HEK293T (cell line): ENCODE measurements around the gene PPP1CA.

ENCODE experiments used
- CTCF ChIA-PET: fragments of 350-600 bp; formaldehyde crosslinking; extraction: SDS; loops from one replicate; lab custom pipeline; 2021; ENCODE audit warnings: antibody characterized with exemption, inconsistent platforms; lab: Yijun Ruan, JAX
- POLR2A ChIA-PET: fragments of 350-600 bp; formaldehyde crosslinking; extraction: SDS; loops from one replicate; lab custom pipeline; 2020; ENCODE audit warnings: antibody characterized with exemption, inconsistent platforms; lab: Yijun Ruan, JAX
- DNase-seq: peaks from one replicate; pipeline ENCODE4 v3.0.0; 2012; ENCODE audit warnings: mixed read lengths; ENCODE audit errors: extremely low spot score
- ARNT ChIP-seq: fragments of 450-650 bp; IDR thresholded peaks from 2 replicates; pipeline ENCODE4 v1.6.1; 2017; ENCODE audit warnings: mild to moderate bottlenecking
- BHLHE40 ChIP-seq: fragments of 450-650 bp; IDR thresholded peaks from 2 replicates; pipeline ENCODE4 v1.6.1; 2016; ENCODE audit warnings: mild to moderate bottlenecking, moderate library complexity, borderline replicate concordance
- CTBP1 ChIP-seq: fragments of 450-650 bp; IDR thresholded peaks from 2 replicates; pipeline ENCODE4 v1.6.1; 2016; ENCODE audit warnings: borderline replicate concordance
- ELF4 ChIP-seq: fragments of 450-650 bp; IDR thresholded peaks from 2 replicates; pipeline ENCODE4 v1.6.1; 2017; ENCODE audit warnings: antibody characterized with exemption
- FOXA1 ChIP-seq: fragments of 450-650 bp; IDR thresholded peaks from 2 replicates; pipeline ENCODE4 v1.6.1; 2016; ENCODE audit warnings: mild to moderate bottlenecking
- FOXK2 ChIP-seq: fragments of 450-650 bp; IDR thresholded peaks from 2 replicates; pipeline ENCODE4 v1.6.1; 2016; ENCODE audit warnings: mild to moderate bottlenecking
- FOXM1 ChIP-seq: fragments of 450-650 bp; IDR thresholded peaks from 2 replicates; pipeline ENCODE4 v1.6.1; 2017; ENCODE audit warnings: mild to moderate bottlenecking, borderline replicate concordance
- HDGF ChIP-seq: fragments of 450-650 bp; IDR thresholded peaks from 2 replicates; pipeline ENCODE4 v1.6.1; 2017; ENCODE audit warnings: antibody characterized with exemption, borderline replicate concordance
- L3MBTL2 ChIP-seq: fragments of 450-650 bp; conservative IDR thresholded peaks from 2 replicates; pipeline ENCODE4 v1.6.1; 2016; ENCODE audit warnings: mild to moderate bottlenecking
- LEF1 ChIP-seq: fragments of 450-650 bp; IDR thresholded peaks from 2 replicates; pipeline ENCODE4 v1.6.1; 2017; ENCODE audit warnings: mild to moderate bottlenecking, borderline replicate concordance
- NFRKB ChIP-seq: fragments of 450-650 bp; IDR thresholded peaks from 2 replicates; pipeline ENCODE4 v1.6.1; 2016; ENCODE audit warnings: mild to moderate bottlenecking, moderate library complexity
- SP1 ChIP-seq: fragments of 450-650 bp; IDR thresholded peaks from 2 replicates; pipeline ENCODE4 v1.6.1; 2017
- SUZ12 ChIP-seq: fragments of 450-650 bp; IDR thresholded peaks from 2 replicates; pipeline ENCODE4 v1.6.1; 2016; ENCODE audit warnings: mild to moderate bottlenecking
- TARDBP ChIP-seq: fragments of 450-650 bp; IDR thresholded peaks from 2 replicates; pipeline ENCODE4 v1.6.1; 2016
- ZNF384 ChIP-seq: fragments of 450-650 bp; IDR thresholded peaks from 2 replicates; pipeline ENCODE4 v1.6.1; 2016
- TF ChIP-seq, protein P1 (sequence below): fragments of 450-650 bp; IDR thresholded peaks from 2 replicates; pipeline ENCODE4 v1.6.1; 2016

PPP1CA gene

DNA sequence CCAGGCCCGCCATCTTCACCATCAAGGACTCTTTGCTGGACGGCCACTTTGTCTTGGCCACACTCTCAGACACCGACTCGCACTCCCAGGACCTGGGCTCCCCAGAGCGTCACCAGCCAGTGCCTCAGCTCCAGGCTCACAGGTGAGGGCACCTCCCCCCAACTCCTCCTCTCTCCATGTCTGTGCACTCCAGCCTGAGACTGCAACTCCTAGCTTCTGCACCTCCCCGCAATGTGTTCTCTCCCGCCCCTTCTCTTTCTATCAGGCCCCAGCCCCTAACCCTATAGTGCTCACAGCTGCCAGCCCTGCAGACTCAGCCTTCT, 5.4 kb downstream of the PPP1CA start:
- POLR2A ChIA-PET: interaction anchor here (1.1 to 1.4 kb wide), 2 partner anchors 24 to 72 kb away, joined by 3 to 4 read pairs; no protein-coding TSS in a partner anchor
- CTCF ChIA-PET: interaction anchor here (0.6 kb wide), 1 partner anchor 100 kb away, joined by 4 read pairs; no protein-coding TSS in a partner anchor
- DNase-seq: no peak
- TF ChIP-seq FOXM1 (no peak), FOXK2 (no peak), FOXA1 (no peak), L3MBTL2 (no peak), TARDBP (no peak), NFRKB (no peak), LEF1 (no peak), SP1 (no peak), BHLHE40 (no peak), CTBP1 (no peak), ZNF384 (no peak), HDGF (no peak), ARNT (no peak)
- TF ChIP-seq, protein P1, sequence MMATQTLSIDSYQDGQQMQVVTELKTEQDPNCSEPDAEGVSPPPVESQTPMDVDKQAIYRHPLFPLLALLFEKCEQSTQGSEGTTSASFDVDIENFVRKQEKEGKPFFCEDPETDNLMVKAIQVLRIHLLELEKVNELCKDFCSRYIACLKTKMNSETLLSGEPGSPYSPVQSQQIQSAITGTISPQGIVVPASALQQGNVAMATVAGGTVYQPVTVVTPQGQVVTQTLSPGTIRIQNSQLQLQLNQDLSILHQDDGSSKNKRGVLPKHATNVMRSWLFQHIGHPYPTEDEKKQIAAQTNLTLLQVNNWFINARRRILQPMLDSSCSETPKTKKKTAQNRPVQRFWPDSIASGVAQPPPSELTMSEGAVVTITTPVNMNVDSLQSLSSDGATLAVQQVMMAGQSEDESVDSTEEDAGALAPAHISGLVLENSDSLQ: no peak

DNA sequence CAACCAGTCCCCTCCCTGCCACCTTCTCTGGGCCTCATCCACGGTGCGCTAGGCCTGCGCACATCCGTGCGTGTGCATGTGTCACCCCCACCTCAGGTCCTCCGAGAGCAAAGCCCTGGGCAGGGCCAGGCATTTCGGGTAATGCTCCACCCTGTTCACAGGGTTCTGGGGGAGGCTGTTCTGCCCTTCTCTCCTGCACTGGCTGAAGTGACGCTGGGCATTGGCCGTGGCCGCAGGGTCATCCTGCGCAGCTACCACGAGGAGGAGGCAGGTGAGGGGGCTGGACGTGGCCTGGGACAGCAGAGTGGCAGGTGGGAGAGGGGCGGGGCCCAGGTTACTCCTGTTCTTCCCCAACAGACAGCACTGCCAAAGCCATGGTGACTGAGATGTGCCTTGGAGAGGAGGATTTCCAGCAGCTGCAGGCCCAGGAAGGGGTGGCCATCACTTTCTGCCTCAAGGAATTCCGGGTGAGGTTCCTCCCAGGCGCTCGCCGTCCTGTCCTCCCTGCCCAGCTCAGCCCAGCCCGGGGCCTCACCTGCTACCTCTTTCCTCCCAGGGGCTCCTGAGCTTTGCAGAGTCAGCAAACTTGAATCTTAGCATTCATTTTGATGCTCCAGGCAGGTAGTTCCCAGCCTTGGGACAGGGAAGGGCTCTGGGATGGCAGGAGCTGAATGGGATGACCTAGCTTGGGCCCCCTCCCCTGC, 6.0 kb downstream of the PPP1CA start:
- no peak for TF ChIP-seq LEF1
- TF ChIP-seq FOXK2: no peak
- TF ChIP-seq FOXA1: no peak
- TF ChIP-seq SP1: no peak
- no peak for TF ChIP-seq ARNT
- CTCF ChIA-PET: interaction anchor here (0.6 kb wide), 1 partner anchor 101 kb away, joined by 4 read pairs; no protein-coding TSS in a partner anchor
- POLR2A ChIA-PET: interaction anchor here (1.1 to 1.4 kb wide), 2 partner anchors 25 to 73 kb away, joined by 3 to 4 read pairs; no protein-coding TSS in a partner anchor
- DNase-seq: no peak

DNA sequence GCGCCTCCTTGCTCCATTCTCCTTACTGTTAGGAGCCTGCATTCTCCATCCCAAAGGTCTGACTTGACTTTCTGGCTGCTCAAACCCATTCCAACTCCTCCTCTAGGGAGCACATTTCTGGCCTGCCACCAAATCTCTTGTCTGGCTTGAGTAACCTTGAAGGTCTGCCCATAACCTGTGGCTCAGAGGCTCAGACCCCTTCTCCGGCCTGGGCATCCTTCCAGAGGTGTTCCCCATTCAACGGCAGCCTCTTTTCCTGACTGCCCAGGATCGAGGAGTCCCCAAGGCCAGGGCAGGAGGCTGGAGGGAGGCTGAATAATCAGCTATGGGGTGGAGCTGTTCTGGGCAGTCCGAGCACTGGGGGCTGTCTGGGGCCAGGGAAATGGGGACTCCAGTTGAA, 7.7 kb downstream of the PPP1CA start:
- TF ChIP-seq L3MBTL2 (no peak), ZNF384 (no peak), SUZ12 (no peak), ELF4 (no peak), ARNT (no peak), SP1 (no peak), HDGF (no peak), BHLHE40 (no peak), CTBP1 (no peak), TARDBP (no peak)
- TF ChIP-seq, protein P1: no peak
- CTCF ChIA-PET: no interaction called here
- DNase-seq: no peak
- POLR2A ChIA-PET: no interaction called here

DNA sequence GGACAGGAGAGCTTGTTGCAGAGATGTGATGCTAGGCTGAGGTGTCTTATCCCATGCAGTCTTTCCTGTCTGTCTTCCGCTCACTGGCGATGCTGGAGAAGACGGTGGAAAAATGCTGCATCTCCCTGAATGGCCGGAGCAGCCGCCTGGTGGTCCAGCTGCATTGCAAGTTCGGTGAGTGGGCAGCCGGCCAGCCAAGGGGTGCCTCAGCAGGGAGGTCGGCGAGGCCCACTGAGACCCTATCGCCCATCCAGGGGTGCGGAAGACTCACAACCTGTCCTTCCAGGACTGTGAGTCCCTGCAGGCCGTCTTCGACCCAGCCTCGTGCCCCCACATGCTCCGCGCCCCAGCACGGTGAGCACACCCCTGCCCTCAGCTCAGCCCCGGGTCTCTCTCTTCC, 8.2 kb downstream of the PPP1CA start:
- TF ChIP-seq L3MBTL2 (no peak), SUZ12 (no peak), NFRKB (no peak), ZNF384 (no peak), FOXK2 (no peak), LEF1 (no peak), ELF4 (no peak), TARDBP (no peak), HDGF (no peak), BHLHE40 (no peak), SP1 (no peak), ARNT (no peak), CTBP1 (no peak), FOXM1 (no peak), FOXA1 (no peak)
- TF ChIP-seq, protein P1: no peak
- ChIA-PET CTCF (no interaction called here), POLR2A (no interaction called here)
- no peak for DNase-seq

DNA sequence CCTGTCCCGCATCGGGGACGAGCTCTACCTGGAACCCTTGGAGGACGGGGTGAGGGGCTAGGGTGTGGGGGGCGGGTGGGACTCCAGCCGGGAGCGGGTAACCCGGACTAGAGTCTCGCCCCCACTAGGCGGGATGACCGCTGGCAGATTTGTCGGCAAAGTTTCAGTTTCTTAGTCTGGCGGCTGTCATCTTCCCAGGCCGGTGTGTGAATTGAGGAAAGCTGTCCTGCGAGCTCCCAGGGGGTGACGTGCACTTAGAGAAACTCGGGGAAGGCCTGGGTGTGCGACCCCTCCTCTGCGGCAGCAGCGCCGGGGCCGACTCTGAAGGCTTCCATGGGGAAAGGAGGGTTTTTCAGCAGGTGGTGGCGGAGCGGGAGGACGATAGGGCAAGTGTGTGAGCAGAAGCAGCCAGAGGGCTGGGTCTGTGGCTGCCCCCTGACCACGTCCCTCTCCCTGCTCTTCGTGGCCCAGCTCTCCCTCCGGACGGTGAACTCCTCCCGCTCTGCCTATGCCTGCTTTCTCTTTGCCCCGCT, 9.4 kb downstream of the PPP1CA start:
- CTCF ChIA-PET: interaction anchor here (0.9 to 2.0 kb wide), 3 partner anchors 9 to 11 kb away, joined by 4 to 8 read pairs (median 7); partner anchors contain the start of gene PPP1CA
- TF ChIP-seq FOXM1 (no peak), BHLHE40 (no peak), ELF4 (no peak), ZNF384 (no peak), L3MBTL2 (no peak), NFRKB (no peak), HDGF (no peak), LEF1 (no peak), SP1 (no peak), ARNT (no peak), TARDBP (no peak), FOXA1 (no peak), FOXK2 (no peak)
- POLR2A ChIA-PET: interaction anchor here (0.6 to 2.7 kb wide), 22 partner anchors 9 to 126 kb away, joined by 3 to 50 read pairs (median 4); partner anchors contain the start of genes AIP, PITPNM1, PPP1CA and RPS6KB2
- DNase-seq: no peak
